HEK293 (cell line): ENCODE measurements around the gene SLC38A9.

Experiments used
- MYNN ChIP-seq: fragments of 450-650 bp; formaldehyde crosslinking; IDR thresholded peaks from 2 replicates; pipeline ENCODE4 v1.5.1; 2016; ENCODE audit warnings: missing biosample characterization, missing genetic modification characterization, borderline replicate concordance
- ZFP37 ChIP-seq: fragments of 450-650 bp; formaldehyde crosslinking; IDR thresholded peaks from 2 replicates; pipeline ENCODE4 v1.5.1; 2016; ENCODE audit warnings: missing biosample characterization, missing genetic modification characterization
- ZNF223 ChIP-seq: fragments of 450-650 bp; formaldehyde crosslinking; IDR thresholded peaks from 2 replicates; pipeline ENCODE4 v1.5.1; 2016; ENCODE audit warnings: missing biosample characterization, missing genetic modification characterization
- ZNF292 ChIP-seq: fragments of 450-650 bp; formaldehyde crosslinking; IDR thresholded peaks from 2 replicates; pipeline ENCODE4 v1.5.1; 2016; ENCODE audit warnings: low read depth, missing biosample characterization, missing genetic modification characterization, borderline replicate concordance
- ZNF37A ChIP-seq: fragments of 450-650 bp; IDR thresholded peaks from 2 replicates; pipeline ENCODE4 v1.5.1; 2018; ENCODE audit warnings: missing biosample characterization, missing genetic modification characterization
- ZNF768 ChIP-seq: fragments of 450-650 bp; formaldehyde crosslinking; IDR thresholded peaks from 2 replicates; pipeline ENCODE4 v1.5.1; 2018; ENCODE audit warnings: missing biosample characterization, mild to moderate bottlenecking, missing genetic modification characterization
- ZSCAN16 ChIP-seq: fragments of 450-650 bp; formaldehyde crosslinking; IDR thresholded peaks from 2 replicates; pipeline ENCODE4 v1.5.1; 2016; ENCODE audit warnings: missing biosample characterization, missing genetic modification characterization
- TF ChIP-seq, protein P1 (sequence below): fragments of 450-650 bp; formaldehyde crosslinking; IDR thresholded peaks from 2 replicates; pipeline ENCODE4 v1.5.1; 2016; ENCODE audit warnings: missing biosample characterization, missing genetic modification characterization
- TF ChIP-seq, protein P2 (sequence below): fragments of 450-650 bp; formaldehyde crosslinking; IDR thresholded peaks from 2 replicates; pipeline ENCODE4 v1.5.1; 2016; ENCODE audit warnings: missing biosample characterization, missing genetic modification characterization
- TF ChIP-seq, protein P3 (sequence below): fragments of 450-650 bp; formaldehyde crosslinking; IDR thresholded peaks from 2 replicates; pipeline ENCODE4 v1.5.1; 2016; ENCODE audit warnings: missing biosample characterization, missing genetic modification characterization
- TF ChIP-seq, protein P4 (sequence below): fragments of 450-650 bp; formaldehyde crosslinking; IDR thresholded peaks from 2 replicates; pipeline ENCODE4 v1.5.1; 2016; ENCODE audit warnings: missing biosample characterization, missing genetic modification characterization

DNA sequence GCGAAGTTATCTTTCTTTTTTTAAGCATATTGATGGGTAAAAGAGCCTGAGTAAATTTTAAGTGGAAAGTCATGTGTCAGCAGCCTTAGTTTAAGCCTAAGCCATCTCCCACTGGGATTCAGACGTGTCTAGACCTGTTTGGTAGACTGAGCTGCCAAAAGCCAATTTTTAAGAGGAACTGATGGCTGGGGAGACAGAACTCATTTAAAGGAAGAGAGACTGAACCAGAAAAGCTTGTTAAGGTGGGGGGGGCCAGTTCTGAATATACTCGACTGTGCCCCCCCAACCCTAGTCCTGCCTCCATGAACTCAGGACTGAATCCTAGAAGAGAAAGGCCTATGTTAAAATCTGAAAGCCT lies 119.0 kb downstream of the SLC38A9 start:
- TF ChIP-seq, protein P1, sequence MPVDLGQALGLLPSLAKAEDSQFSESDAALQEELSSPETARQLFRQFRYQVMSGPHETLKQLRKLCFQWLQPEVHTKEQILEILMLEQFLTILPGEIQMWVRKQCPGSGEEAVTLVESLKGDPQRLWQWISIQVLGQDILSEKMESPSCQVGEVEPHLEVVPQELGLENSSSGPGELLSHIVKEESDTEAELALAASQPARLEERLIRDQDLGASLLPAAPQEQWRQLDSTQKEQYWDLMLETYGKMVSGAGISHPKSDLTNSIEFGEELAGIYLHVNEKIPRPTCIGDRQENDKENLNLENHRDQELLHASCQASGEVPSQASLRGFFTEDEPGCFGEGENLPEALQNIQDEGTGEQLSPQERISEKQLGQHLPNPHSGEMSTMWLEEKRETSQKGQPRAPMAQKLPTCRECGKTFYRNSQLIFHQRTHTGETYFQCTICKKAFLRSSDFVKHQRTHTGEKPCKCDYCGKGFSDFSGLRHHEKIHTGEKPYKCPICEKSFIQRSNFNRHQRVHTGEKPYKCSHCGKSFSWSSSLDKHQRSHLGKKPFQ (tag by site-specific recombination), result no peak
- TF ChIP-seq, protein P2, sequence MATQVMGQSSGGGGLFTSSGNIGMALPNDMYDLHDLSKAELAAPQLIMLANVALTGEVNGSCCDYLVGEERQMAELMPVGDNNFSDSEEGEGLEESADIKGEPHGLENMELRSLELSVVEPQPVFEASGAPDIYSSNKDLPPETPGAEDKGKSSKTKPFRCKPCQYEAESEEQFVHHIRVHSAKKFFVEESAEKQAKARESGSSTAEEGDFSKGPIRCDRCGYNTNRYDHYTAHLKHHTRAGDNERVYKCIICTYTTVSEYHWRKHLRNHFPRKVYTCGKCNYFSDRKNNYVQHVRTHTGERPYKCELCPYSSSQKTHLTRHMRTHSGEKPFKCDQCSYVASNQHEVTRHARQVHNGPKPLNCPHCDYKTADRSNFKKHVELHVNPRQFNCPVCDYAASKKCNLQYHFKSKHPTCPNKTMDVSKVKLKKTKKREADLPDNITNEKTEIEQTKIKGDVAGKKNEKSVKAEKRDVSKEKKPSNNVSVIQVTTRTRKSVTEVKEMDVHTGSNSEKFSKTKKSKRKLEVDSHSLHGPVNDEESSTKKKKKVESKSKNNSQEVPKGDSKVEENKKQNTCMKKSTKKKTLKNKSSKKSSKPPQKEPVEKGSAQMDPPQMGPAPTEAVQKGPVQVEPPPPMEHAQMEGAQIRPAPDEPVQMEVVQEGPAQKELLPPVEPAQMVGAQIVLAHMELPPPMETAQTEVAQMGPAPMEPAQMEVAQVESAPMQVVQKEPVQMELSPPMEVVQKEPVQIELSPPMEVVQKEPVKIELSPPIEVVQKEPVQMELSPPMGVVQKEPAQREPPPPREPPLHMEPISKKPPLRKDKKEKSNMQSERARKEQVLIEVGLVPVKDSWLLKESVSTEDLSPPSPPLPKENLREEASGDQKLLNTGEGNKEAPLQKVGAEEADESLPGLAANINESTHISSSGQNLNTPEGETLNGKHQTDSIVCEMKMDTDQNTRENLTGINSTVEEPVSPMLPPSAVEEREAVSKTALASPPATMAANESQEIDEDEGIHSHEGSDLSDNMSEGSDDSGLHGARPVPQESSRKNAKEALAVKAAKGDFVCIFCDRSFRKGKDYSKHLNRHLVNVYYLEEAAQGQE, result no peak
- TF ChIP-seq, protein P3, sequence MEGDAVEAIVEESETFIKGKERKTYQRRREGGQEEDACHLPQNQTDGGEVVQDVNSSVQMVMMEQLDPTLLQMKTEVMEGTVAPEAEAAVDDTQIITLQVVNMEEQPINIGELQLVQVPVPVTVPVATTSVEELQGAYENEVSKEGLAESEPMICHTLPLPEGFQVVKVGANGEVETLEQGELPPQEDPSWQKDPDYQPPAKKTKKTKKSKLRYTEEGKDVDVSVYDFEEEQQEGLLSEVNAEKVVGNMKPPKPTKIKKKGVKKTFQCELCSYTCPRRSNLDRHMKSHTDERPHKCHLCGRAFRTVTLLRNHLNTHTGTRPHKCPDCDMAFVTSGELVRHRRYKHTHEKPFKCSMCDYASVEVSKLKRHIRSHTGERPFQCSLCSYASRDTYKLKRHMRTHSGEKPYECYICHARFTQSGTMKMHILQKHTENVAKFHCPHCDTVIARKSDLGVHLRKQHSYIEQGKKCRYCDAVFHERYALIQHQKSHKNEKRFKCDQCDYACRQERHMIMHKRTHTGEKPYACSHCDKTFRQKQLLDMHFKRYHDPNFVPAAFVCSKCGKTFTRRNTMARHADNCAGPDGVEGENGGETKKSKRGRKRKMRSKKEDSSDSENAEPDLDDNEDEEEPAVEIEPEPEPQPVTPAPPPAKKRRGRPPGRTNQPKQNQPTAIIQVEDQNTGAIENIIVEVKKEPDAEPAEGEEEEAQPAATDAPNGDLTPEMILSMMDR (tag by site-specific recombination), result no peak
- TF ChIP-seq ZFP37 (no peak), ZNF37A (tag by site-specific recombination) (no peak), ZSCAN16 (tag by site-specific recombination) (no peak), ZNF768 (tag by site-specific recombination) (no peak), ZNF292 (no peak), MYNN (tag by site-specific recombination) (no peak), ZNF223 (tag by site-specific recombination) (no peak)
- TF ChIP-seq, protein P4, sequence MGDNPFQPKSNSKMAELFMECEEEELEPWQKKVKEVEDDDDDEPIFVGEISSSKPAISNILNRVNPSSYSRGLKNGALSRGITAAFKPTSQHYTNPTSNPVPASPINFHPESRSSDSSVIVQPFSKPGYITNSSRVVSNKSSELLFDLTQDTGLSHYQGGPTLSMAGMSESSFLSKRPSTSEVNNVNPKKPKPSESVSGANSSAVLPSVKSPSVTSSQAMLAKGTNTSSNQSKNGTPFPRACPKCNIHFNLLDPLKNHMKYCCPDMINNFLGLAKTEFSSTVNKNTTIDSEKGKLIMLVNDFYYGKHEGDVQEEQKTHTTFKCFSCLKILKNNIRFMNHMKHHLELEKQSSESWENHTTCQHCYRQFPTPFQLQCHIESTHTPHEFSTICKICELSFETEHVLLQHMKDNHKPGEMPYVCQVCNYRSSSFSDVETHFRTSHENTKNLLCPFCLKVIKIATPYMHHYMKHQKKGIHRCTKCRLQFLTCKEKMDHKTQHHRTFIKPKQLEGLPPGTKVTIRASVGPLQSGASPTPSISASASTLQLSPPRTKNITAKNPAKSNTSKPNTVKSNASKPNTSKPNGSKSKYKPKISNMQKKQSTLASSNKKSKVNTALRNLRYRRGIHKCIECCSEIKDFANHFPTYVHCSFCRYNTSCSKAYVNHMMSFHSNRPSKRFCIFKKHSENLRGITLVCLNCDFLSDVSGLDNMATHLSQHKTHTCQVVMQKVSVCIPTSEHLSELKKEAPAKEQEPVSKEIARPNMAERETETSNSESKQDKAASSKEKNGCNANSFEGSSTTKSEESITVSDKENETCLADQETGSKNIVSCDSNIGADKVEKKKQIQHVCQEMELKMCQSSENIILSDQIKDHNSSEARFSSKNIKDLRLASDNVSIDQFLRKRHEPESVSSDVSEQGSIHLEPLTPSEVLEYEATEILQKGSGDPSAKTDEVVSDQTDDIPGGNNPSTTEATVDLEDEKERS (tag by site-specific recombination), result no peak
